ENCODE data around the gene ASMT. TPM values are rescaled to one million over a fixed set of nuclear protein-coding genes. Genes with fewer than 3 reads are reported as not detected.
A peak's percentile ranks its signal among the peaks of the same experiment; 100 is the strongest.

The ASMT gene
- total RNA-seq, 4 donors from 2014 or later, result not detected

DNA sequence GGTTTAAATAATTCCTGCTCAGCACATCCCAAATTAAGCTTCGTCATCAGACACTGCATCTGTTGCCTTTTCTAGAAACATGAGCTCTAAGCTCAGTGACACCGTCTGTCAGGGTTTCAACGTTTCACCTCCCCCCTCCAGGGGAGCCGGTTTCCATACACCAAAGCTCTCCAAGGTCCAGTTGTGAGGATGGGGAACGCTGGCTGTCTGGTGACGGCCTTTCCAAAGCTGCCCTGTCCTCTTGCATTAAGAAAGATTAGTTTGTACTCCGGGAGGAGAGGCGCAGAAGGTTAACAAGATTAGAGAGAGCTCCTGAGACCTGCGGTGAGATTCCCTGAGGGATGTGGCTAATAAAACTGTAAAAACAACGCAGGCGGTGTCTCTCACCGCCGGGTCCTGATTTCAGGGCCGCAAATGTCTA lies 43.2 kb downstream of the ASMT start:
- no peak for TF ChIP-seq POLR2A (IDR thresholded peaks at IDR 0.05)
- TF ChIP-seq, protein P1, sequence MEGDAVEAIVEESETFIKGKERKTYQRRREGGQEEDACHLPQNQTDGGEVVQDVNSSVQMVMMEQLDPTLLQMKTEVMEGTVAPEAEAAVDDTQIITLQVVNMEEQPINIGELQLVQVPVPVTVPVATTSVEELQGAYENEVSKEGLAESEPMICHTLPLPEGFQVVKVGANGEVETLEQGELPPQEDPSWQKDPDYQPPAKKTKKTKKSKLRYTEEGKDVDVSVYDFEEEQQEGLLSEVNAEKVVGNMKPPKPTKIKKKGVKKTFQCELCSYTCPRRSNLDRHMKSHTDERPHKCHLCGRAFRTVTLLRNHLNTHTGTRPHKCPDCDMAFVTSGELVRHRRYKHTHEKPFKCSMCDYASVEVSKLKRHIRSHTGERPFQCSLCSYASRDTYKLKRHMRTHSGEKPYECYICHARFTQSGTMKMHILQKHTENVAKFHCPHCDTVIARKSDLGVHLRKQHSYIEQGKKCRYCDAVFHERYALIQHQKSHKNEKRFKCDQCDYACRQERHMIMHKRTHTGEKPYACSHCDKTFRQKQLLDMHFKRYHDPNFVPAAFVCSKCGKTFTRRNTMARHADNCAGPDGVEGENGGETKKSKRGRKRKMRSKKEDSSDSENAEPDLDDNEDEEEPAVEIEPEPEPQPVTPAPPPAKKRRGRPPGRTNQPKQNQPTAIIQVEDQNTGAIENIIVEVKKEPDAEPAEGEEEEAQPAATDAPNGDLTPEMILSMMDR (IDR thresholded peaks at IDR 0.05), result no peak
- TF ChIP-seq POLR2AphosphoS5 (IDR thresholded peaks at IDR 0.05), result no peak
- no peak for TF ChIP-seq EP300 (IDR thresholded peaks at IDR 0.05; ENCODE audit: low read depth)
- no peaks in the 10 kb centered on the region for H3K4me1 ChIP-seq
- peak overlapping the region in 1 of 4 donors; percentile 13 for H3K4me3 ChIP-seq
- no peak for DNase-seq
- no peaks in the 10 kb centered on the region for H3K36me3 ChIP-seq
- in situ Hi-C loops (cut with MboI; ENCODE audit: low pct_ligation_motif_present in 1 of 4, low pct_unique_long_range_greater_than_20kb in 1 of 4, low sequenced_read_pairs in 3 of 4) (loop anchor here in 3 of 4 donors (25.0 kb wide), 1 partner anchor 929 kb away; no protein-coding TSS in a partner anchor), intact Hi-C loops (cut with DNase I; ENCODE audit: low total_unique reads) (no loop called here)
- no peaks in the 10 kb centered on the region for H3K9me3 ChIP-seq
- H3K27me3 ChIP-seq, result no peaks in the 10 kb centered on the region
- peak overlapping the region in 2 of 4 donors; percentile 30 to 66 for H3K27ac ChIP-seq
- WGBS, 2 donors (ENCODE audit: low coverage in 1 of 2), result 17% methylated on average over 14 of the region's 14 CpGs; no CpG with 5 or more reads in 1 of the 2 donors

DNA sequence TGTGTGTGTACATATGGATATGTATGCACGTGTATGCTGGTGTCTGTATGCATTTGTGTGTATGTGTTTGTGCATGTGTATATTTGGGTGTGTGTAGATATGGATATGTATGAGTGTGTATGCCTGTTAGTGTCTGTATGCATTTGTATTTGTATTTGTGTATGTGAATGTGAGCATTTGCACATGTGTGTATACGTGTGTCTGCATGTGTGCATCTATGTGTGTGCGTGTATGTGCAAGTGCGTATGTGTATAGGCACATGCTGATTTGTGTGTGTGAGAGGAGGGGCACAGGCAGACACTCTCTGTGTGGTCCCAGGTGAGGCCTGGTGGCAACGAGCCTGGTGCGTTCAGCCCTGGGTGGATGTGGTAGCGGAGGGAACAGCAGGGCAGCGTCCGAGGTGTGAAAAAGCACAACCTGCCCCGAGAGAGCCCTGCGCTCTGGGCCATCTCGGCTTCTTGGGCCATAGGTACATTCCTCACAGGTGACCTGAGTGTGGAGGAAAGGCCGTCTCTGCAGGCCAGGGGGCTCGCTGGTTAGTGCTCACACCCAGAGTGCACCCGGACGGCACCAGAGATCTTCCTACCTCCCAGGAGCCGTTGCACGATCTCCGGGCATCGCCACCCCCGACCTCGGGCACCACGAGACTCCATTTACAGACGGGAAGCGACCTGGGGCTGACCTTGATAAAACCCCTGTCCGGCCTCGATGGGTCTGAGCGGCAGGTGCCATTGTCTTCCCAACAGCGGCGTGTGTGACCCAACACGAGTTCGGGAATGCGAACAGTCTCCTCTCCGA lies 45.0 kb downstream of the ASMT start:
- DNase-seq, result no peak
- Histone ChIP-seq H3K4me3 (no peak overlapping the region), H3K27ac (no peak overlapping the region), H3K36me3 (no peaks in the 10 kb centered on the region), H3K27me3 (no peaks in the 10 kb centered on the region), H3K9me3 (no peaks in the 10 kb centered on the region), H3K4me1 (no peaks in the 10 kb centered on the region)
- 95 to 99% methylated on average over 10 to 28 of the region's 34 CpGs for WGBS, 2 donors (ENCODE audit: low coverage in 1 of 2)
- intact Hi-C loops (cut with DNase I; ENCODE audit: low total_unique reads), result no loop called here
- TF ChIP-seq POLR2AphosphoS5 (IDR thresholded peaks at IDR 0.05) (no peak), EP300 (IDR thresholded peaks at IDR 0.05; ENCODE audit: low read depth) (no peak), POLR2A (IDR thresholded peaks at IDR 0.05) (no peak)
- TF ChIP-seq, protein P1 (IDR thresholded peaks at IDR 0.05), result no peak
- in situ Hi-C loops (cut with MboI; ENCODE audit: low pct_ligation_motif_present in 1 of 4, low pct_unique_long_range_greater_than_20kb in 1 of 4, low sequenced_read_pairs in 3 of 4), result loop anchor here (10.0 to 25.0 kb wide), 2 partner anchors 927 to 945 kb away; no protein-coding TSS in a partner anchor

DNA sequence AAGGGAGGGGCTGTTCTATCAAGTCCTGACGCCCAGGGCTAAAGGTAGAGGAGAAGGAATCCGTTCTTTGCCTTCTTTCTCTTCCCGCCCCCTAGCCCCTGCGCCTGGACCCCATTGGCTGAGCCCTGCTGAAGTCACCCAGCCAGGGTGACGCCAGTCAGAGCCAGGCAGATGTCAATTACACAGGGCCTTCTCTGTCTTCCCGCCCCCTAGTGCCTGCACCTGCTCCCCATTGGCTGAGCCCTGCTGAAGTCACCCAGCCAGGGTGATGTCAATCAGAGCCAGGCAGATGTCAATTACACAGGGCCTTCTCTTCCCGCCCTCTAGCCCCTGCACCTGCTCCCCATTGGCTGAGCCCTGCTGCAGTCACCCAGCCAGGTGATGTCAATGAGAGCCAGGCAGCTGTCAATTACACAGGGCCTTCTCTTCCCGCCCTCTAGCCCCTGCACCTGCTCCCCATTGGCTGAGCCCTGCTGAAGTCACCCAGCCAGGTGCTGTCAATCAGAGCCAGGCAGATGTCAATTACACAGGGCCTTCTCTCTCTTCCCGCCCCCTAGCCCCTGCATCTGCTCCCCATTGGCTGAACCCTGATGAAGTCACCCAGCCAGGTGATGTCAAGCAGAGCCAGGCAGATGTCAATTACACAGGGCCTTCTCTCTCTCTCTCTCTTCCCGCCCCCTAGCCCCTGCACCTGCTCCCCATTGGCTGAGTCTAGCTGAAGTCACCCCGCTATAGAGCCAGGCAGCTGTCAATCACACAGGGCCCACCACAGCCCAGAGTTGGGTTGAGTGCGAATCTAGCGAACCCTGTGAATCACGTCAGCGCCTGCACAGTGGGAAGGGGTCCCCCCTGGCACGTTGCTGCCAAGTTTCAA lies 46.4 kb downstream of the ASMT start:
- peak; percentile 68 for DNase-seq
- H3K27ac ChIP-seq, result peak overlapping the region in 1 of 4 donors; percentile 68
- no peaks in the 10 kb centered on the region for H3K9me3 ChIP-seq
- peak overlapping the region in 1 of 4 donors; percentile 35 for H3K4me3 ChIP-seq
- no peaks in the 10 kb centered on the region for H3K36me3 ChIP-seq
- in situ Hi-C loops (cut with MboI; ENCODE audit: low pct_ligation_motif_present in 1 of 4, low pct_unique_long_range_greater_than_20kb in 1 of 4, low sequenced_read_pairs in 3 of 4), result loop anchor here (10.0 to 25.0 kb wide), 2 partner anchors 926 to 944 kb away; no protein-coding TSS in a partner anchor
- WGBS, 2 donors (ENCODE audit: low coverage in 1 of 2), result 75 to 78% methylated on average over 6 to 16 of the region's 16 CpGs
- intact Hi-C loops (cut with DNase I; ENCODE audit: low total_unique reads), result no loop called here
- no peaks in the 10 kb centered on the region for H3K4me1 ChIP-seq
- TF ChIP-seq, protein P1 (IDR thresholded peaks at IDR 0.05), result no peak
- H3K27me3 ChIP-seq, result no peaks in the 10 kb centered on the region

DNA sequence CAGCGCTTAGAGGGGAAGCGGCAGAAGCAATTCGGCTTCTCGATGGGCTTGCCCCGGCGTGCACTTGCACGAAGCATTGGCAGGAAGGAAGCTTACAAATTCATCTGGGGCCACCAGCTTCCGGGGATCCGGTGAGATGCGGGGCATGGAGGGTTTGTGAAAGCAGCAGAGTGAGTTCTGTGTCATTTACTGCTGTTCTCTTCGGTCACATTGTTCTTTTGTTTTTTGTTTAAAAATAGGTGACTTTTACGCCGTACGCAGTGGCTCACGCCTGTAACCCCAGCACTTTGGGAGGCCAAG lies 47.0 kb downstream of the ASMT start:
- in situ Hi-C loops (cut with MboI; ENCODE audit: low pct_ligation_motif_present in 1 of 4, low pct_unique_long_range_greater_than_20kb in 1 of 4, low sequenced_read_pairs in 3 of 4) (loop anchor here (10.0 to 25.0 kb wide), 2 partner anchors 925 to 943 kb away; no protein-coding TSS in a partner anchor), intact Hi-C loops (cut with DNase I; ENCODE audit: low total_unique reads) (no loop called here)
- no peak for TF ChIP-seq EP300 (IDR thresholded peaks at IDR 0.05; ENCODE audit: low read depth)
- no peak for TF ChIP-seq POLR2AphosphoS5 (IDR thresholded peaks at IDR 0.05)
- TF ChIP-seq, protein P1 (IDR thresholded peaks at IDR 0.05), result no peak
- no peak for TF ChIP-seq POLR2A (IDR thresholded peaks at IDR 0.05)
- Histone ChIP-seq H3K4me1 (no peaks in the 10 kb centered on the region), H3K36me3 (no peaks in the 10 kb centered on the region), H3K27me3 (no peaks in the 10 kb centered on the region), H3K27ac (peak overlapping the region in 1 of 4 donors; percentile 68), H3K4me3 (peak overlapping the region in 1 of 4 donors; percentile 35), H3K9me3 (no peaks in the 10 kb centered on the region)
- no peak for DNase-seq
- 92 to 100% methylated on average over 1 to 15 of the region's 15 CpGs for whole genome bisulfite sequencing, 2 donors (ENCODE audit: low coverage in 1 of 2)

Measured in transverse colon (tissue), 4 donors.